Measurements from ENCODE around the gene FBXL2.

FBXL2 gene

GRCh38 chr3:33391255-33391995 lies 114.2 kb downstream of the FBXL2 start:
- no peak for DNase-seq (ENCODE audit: low read depth)
- no peak for TF ChIP-seq CTCF (conservative IDR thresholded peaks at IDR 0.05; ENCODE audit: low read depth, low read length)
- no peak overlapping the region for H3K4me3 ChIP-seq (ENCODE audit: low read depth, low read length)

GRCh38 chr3:33392144-33392543 lies 114.9 kb downstream of the FBXL2 start:
- no peak for DNase-seq (ENCODE audit: low read depth)
- no peak overlapping the region for H3K4me3 ChIP-seq (ENCODE audit: low read depth, low read length)
- TF ChIP-seq CTCF (conservative IDR thresholded peaks at IDR 0.05; ENCODE audit: low read depth, low read length) = no peak

GRCh38 chr3:33392703-33393125 lies 115.5 kb downstream of the FBXL2 start:
- TF ChIP-seq CTCF (conservative IDR thresholded peaks at IDR 0.05; ENCODE audit: low read depth, low read length) = no peak
- peak; percentile 76 for DNase-seq (ENCODE audit: low read depth)
- H3K4me3 ChIP-seq (ENCODE audit: low read depth, low read length) = no peak overlapping the region

GRCh38 chr3:33394403-33395054 lies 117.3 kb downstream of the FBXL2 start:
- TF ChIP-seq CTCF (conservative IDR thresholded peaks at IDR 0.05; ENCODE audit: low read depth, low read length) = no peak
- H3K4me3 ChIP-seq (ENCODE audit: low read depth, low read length) = no peak overlapping the region
- DNase-seq (ENCODE audit: low read depth) = peak; percentile 40

- no peak for DNase-seq (ENCODE audit: low read depth)
- no peak for TF ChIP-seq CTCF (conservative IDR thresholded peaks at IDR 0.05; ENCODE audit: low read depth, low read length)
- no peak overlapping the region for H3K4me3 ChIP-seq (ENCODE audit: low read depth, low read length)
Measured at GRCh38 chr3:33395900-33396299, 118.7 kb downstream of the FBXL2 start.

- no peak overlapping the region for H3K4me3 ChIP-seq (ENCODE audit: low read depth, low read length)
- DNase-seq (ENCODE audit: low read depth) = no peak
- no peak for TF ChIP-seq CTCF (conservative IDR thresholded peaks at IDR 0.05; ENCODE audit: low read depth, low read length)
Measured at GRCh38 chr3:33398410-33398809, 121.2 kb downstream of the FBXL2 start.

GRCh38 chr3:33401781-33402180 lies 124.5 kb downstream of the FBXL2 start:
- H3K4me3 ChIP-seq (ENCODE audit: low read depth, low read length) = no peak overlapping the region
- peak; percentile 84 for DNase-seq (ENCODE audit: low read depth)
- no peak for TF ChIP-seq CTCF (conservative IDR thresholded peaks at IDR 0.05; ENCODE audit: low read depth, low read length)
